ENCODE data around the gene ZNF766.

ZNF766 gene

DNA sequence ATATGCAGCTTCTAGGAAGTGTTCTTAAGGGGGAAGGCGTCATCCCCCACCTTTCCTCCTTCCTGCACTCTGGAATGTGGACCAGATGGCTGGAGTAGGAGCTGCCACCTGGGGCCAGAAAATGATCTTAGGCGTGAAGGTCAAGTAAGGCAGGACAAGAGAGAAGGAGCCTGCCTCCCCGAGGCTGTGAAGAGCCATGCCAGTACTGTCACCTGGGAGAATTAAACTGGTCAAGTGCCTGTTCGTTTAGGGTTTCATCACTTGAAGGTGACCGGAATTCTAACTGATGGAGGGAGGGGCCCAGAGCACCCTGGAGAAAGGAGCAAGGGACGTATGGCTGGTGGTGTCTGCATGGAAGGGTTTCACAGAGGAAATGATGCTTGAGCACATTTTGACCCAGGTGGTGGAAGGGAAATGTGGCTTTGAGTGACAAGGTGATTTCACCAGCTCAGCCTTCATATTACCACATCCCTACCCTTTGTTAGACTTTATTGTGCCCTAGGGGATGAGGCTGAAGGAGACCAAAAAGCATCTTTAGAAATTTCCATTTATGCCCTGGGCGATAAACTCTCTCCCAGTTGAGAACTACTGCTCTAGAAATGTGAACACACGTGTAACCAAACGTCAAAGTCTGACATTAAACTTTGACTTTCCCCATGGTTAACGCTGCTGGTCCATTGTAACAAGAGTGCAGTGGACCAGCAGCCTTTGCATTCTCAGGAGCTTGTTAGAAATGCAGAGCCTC lies 42.0 kb upstream of the ZNF766 start:
- H3K4me2 ChIP-seq (ENCODE audit: low read depth, low read length, poor library complexity, severe bottlenecking), result no peak overlapping the region
- no peaks in the 10 kb centered on the region for H3F3A ChIP-seq (ENCODE audit: insufficient read depth)
- no peaks in the 10 kb centered on the region for H3K27me3 ChIP-seq (ENCODE audit: low read length)
- no peak overlapping the region for H3K9ac ChIP-seq (ENCODE audit: low read length)
- H3K9me3 ChIP-seq (ENCODE audit: insufficient read depth, low read length), result no peaks in the 10 kb centered on the region
- H4K20me1 ChIP-seq (ENCODE audit: low read depth, low read length), result no peaks in the 10 kb centered on the region
- H3K27ac ChIP-seq (ENCODE audit: low read depth, low read length), result no peak overlapping the region
- H2AFZ ChIP-seq (ENCODE audit: low read depth, low read length, severe bottlenecking), result no peak overlapping the region
- no peak overlapping the region for H3K4me3 ChIP-seq (ENCODE audit: insufficient read depth, low read length, poor library complexity, severe bottlenecking)
- no peaks in the 10 kb centered on the region for H3K79me2 ChIP-seq (ENCODE audit: insufficient read depth, low read length)
- TF ChIP-seq EZH2phosphoT487 (conservative IDR thresholded peaks at IDR 0.05; ENCODE audit: low read length), result no peak
- TF ChIP-seq, protein P1, sequence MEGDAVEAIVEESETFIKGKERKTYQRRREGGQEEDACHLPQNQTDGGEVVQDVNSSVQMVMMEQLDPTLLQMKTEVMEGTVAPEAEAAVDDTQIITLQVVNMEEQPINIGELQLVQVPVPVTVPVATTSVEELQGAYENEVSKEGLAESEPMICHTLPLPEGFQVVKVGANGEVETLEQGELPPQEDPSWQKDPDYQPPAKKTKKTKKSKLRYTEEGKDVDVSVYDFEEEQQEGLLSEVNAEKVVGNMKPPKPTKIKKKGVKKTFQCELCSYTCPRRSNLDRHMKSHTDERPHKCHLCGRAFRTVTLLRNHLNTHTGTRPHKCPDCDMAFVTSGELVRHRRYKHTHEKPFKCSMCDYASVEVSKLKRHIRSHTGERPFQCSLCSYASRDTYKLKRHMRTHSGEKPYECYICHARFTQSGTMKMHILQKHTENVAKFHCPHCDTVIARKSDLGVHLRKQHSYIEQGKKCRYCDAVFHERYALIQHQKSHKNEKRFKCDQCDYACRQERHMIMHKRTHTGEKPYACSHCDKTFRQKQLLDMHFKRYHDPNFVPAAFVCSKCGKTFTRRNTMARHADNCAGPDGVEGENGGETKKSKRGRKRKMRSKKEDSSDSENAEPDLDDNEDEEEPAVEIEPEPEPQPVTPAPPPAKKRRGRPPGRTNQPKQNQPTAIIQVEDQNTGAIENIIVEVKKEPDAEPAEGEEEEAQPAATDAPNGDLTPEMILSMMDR (IDR thresholded peaks at IDR 0.05; ENCODE audit: insufficient read depth, low read length, poor library complexity, severe bottlenecking), result no peak
- peaks cover 13% of the 10 kb centered on the region; the same call in 1 of the 2 replicates for H3K36me3 ChIP-seq (ENCODE audit: low read length)
- no peaks in the 10 kb centered on the region for H3K9me2 ChIP-seq (replicated peaks; ENCODE audit: insufficient read depth, low read length)

DNA sequence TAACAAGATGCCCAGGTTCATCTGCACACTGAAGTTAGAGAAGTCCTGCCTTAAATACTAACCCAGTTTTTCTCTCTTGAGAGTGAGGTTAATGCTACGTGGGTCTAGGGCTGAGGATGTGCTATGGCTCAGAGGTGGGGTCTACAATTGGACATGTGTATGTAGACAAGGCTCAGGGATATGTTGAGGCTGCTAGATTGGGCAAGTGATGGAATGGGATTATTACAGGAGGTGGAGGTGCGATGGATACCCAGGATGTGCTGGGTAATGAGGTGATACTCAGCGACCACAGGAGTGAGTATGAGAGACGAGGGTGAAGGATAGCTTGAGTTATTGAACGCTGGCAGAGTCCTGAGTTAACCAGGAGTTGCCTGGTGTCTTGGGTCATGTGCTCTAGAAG lies 41.4 kb upstream of the ZNF766 start:
- no peaks in the 10 kb centered on the region for H3K27me3 ChIP-seq (ENCODE audit: low read length)
- H3K36me3 ChIP-seq (ENCODE audit: low read length), result peaks cover 8% of the 10 kb centered on the region; the same call in 1 of the 2 replicates
- no peak overlapping the region for H3K9ac ChIP-seq (ENCODE audit: low read length)
- no peak overlapping the region for H3K27ac ChIP-seq (ENCODE audit: low read depth, low read length)
- H3K9me2 ChIP-seq (replicated peaks; ENCODE audit: insufficient read depth, low read length), result no peaks in the 10 kb centered on the region
- TF ChIP-seq, protein P1 (IDR thresholded peaks at IDR 0.05; ENCODE audit: insufficient read depth, low read length, poor library complexity, severe bottlenecking), result no peak
- TF ChIP-seq EZH2phosphoT487 (conservative IDR thresholded peaks at IDR 0.05; ENCODE audit: low read length), result no peak
- no peaks in the 10 kb centered on the region for H3K9me3 ChIP-seq (ENCODE audit: insufficient read depth, low read length)
- H3K4me3 ChIP-seq (ENCODE audit: insufficient read depth, low read length, poor library complexity, severe bottlenecking), result no peak overlapping the region
- no peak overlapping the region for H3K4me2 ChIP-seq (ENCODE audit: low read depth, low read length, poor library complexity, severe bottlenecking)
- no peaks in the 10 kb centered on the region for H4K20me1 ChIP-seq (ENCODE audit: low read depth, low read length)
- H3K79me2 ChIP-seq (ENCODE audit: insufficient read depth, low read length), result no peaks in the 10 kb centered on the region
- H2AFZ ChIP-seq (ENCODE audit: low read depth, low read length, severe bottlenecking), result no peak overlapping the region
- no peaks in the 10 kb centered on the region for H3F3A ChIP-seq (ENCODE audit: insufficient read depth)

DNA sequence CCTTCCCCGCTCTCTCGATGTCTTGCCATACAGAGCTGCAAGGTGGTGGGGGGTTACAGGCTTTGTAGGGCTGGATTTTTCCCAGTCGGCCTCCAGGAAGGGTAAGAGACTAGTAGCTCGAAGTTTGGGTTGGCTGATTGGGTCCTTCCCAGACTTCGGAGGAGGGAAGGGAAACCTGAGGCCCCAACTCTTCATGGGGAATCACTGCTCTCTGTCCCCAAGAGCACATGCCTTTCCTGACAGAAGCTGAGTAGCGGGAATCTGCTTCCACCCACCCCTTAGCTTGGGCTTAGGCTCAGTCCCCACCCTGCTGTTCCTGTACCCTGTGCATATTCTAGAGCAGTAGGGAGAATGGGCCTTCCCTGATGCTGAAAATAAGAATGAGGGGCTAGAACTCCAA lies 39.9 kb upstream of the ZNF766 start:
- no peaks in the 10 kb centered on the region for H3K36me3 ChIP-seq (ENCODE audit: low read length)
- H3K9ac ChIP-seq (ENCODE audit: low read length), result no peak overlapping the region
- H3K27me3 ChIP-seq (ENCODE audit: low read length), result no peaks in the 10 kb centered on the region
- H3K9me2 ChIP-seq (replicated peaks; ENCODE audit: insufficient read depth, low read length), result no peaks in the 10 kb centered on the region
- no peaks in the 10 kb centered on the region for H4K20me1 ChIP-seq (ENCODE audit: low read depth, low read length)
- no peak for TF ChIP-seq EZH2phosphoT487 (conservative IDR thresholded peaks at IDR 0.05; ENCODE audit: low read length)
- TF ChIP-seq, protein P1 (IDR thresholded peaks at IDR 0.05; ENCODE audit: insufficient read depth, low read length, poor library complexity, severe bottlenecking), result no peak
- H3K4me2 ChIP-seq (ENCODE audit: low read depth, low read length, poor library complexity, severe bottlenecking), result no peak overlapping the region
- H3K9me3 ChIP-seq (ENCODE audit: insufficient read depth, low read length), result no peaks in the 10 kb centered on the region
- H3K4me3 ChIP-seq (ENCODE audit: insufficient read depth, low read length, poor library complexity, severe bottlenecking), result no peak overlapping the region
- H3F3A ChIP-seq (ENCODE audit: insufficient read depth), result no peaks in the 10 kb centered on the region
- H3K79me2 ChIP-seq (ENCODE audit: insufficient read depth, low read length), result no peaks in the 10 kb centered on the region
- no peak overlapping the region for H3K27ac ChIP-seq (ENCODE audit: low read depth, low read length)
- no peak overlapping the region for H2AFZ ChIP-seq (ENCODE audit: low read depth, low read length, severe bottlenecking)
